IMR-90 (cell line): ENCODE measurements around the gene PTPN5. TPM values are rescaled to one million over a fixed set of nuclear protein-coding genes. Genes with fewer than 3 reads are reported as not detected.
"Not testable (repeated sequence)": the region's sequence is repeated elsewhere in the genome, so short reads cannot be mapped to it uniquely, and the experiment has no call there.

Experiments
- ATAC-seq: fragments of 200-7000 bp; cut with Tn5 transposase; 2 replicates; pipeline ENCODE4 v1.9.1; 2020; ENCODE audit warnings: low read depth, mild to moderate bottlenecking, moderate library complexity
- BruUV-seq: library from RNA; stranded (reverse); fragments of 400-500 nt; replicated peaks from 2 replicates; lab custom pipeline; 2021; lab: Mats Ljungman, UMichigan
- CTCF ChIA-PET: fragments of 300-600 bp; formaldehyde crosslinking; extraction: SDS; loops from one replicate; lab custom pipeline; 2021; ENCODE audit warnings: antibody characterized with exemption; lab: Yijun Ruan, JAX
- POLR2A ChIA-PET: fragments of 300-600 bp; sonication (Branson Sonifier 250); formaldehyde crosslinking; loops from one replicate; lab custom pipeline; 2022; ENCODE audit warnings: antibody characterized with exemption; ENCODE audit not compliant: unreplicated experiment; lab: Charles Lee
- DNase-seq: peaks from one replicate; pipeline ENCODE4 v3.0.0; 2013
- H2AFZ ChIP-seq: replicated peaks from 2 replicates; pipeline ENCODE3; 2013; ENCODE audit warnings: low read length, mild to moderate bottlenecking; ENCODE audit not compliant: poor library complexity
- H2AK5ac ChIP-seq: 2 replicates; pipeline ENCODE4 v1.6.1; 2013; ENCODE audit warnings: low read depth, low read length, inconsistent platforms
- H2AK9ac ChIP-seq: replicated peaks from 2 replicates; pipeline ENCODE3; 2013; ENCODE audit warnings: mild to moderate bottlenecking, low read depth, low read length, moderate library complexity; ENCODE audit not compliant: poor library complexity
- H2BK120ac ChIP-seq: 2 replicates; pipeline ENCODE4 v1.6.1; 2013; ENCODE audit warnings: low read depth, low read length, inconsistent platforms
- H2BK15ac ChIP-seq: 3 replicates; pipeline ENCODE4 v1.6.1; 2013; ENCODE audit warnings: low read depth, low read length, inconsistent platforms
- H2BK20ac ChIP-seq: 2 replicates; pipeline ENCODE4 v1.6.1; 2013; ENCODE audit warnings: low read depth, mild to moderate bottlenecking, inconsistent platforms, low read length, moderate library complexity
- H2BK5ac ChIP-seq: 2 replicates; pipeline ENCODE4 v1.6.1; 2013; ENCODE audit warnings: mild to moderate bottlenecking, low read depth, low read length, inconsistent platforms; ENCODE audit not compliant: poor library complexity, severe bottlenecking
- H3K14ac ChIP-seq: replicated peaks from 2 replicates; pipeline ENCODE4 v1.6.1; 2013; ENCODE audit warnings: low read depth, low read length, inconsistent platforms
- H3K18ac ChIP-seq: 2 replicates; pipeline ENCODE4 v1.6.1; 2013; ENCODE audit warnings: low read depth, low read length, control low read depth
- H3K23ac ChIP-seq: 2 replicates; pipeline ENCODE4 v1.6.1; 2013; ENCODE audit warnings: low read depth, low read length, inconsistent platforms
- H3K27ac ChIP-seq: 2 replicates; pipeline ENCODE4 v1.5.1; 2013; ENCODE audit warnings: mild to moderate bottlenecking, control low read depth, low read length; ENCODE audit not compliant: insufficient read depth
- H3K27me3 ChIP-seq: 2 replicates; pipeline ENCODE4 v1.6.1; 2013; ENCODE audit warnings: low read length; ENCODE audit not compliant: control insufficient read depth, insufficient read depth
- H3K36me3 ChIP-seq: 2 replicates; pipeline ENCODE4 v1.6.1; 2013; ENCODE audit warnings: low read length, mixed read lengths; ENCODE audit not compliant: control insufficient read depth, insufficient read depth
- H3K4ac ChIP-seq: 2 replicates; pipeline ENCODE4 v1.6.1; 2013; ENCODE audit warnings: low read depth, low read length, inconsistent platforms
- H3K4me1 ChIP-seq: 2 replicates; pipeline ENCODE4 v1.6.1; 2013; ENCODE audit warnings: low read length, mixed read lengths; ENCODE audit not compliant: control insufficient read depth, insufficient read depth
- H3K4me2 ChIP-seq: 2 replicates; pipeline ENCODE4 v1.6.1; 2013; ENCODE audit warnings: low read depth, mild to moderate bottlenecking, control low read depth, low read length, moderate library complexity
- H3K4me3 ChIP-seq: 2 replicates; pipeline ENCODE4 v1.5.1; 2013; ENCODE audit warnings: low read depth, mild to moderate bottlenecking, control low read depth, low read length, moderate library complexity; ENCODE audit not compliant: insufficient read depth
- H3K56ac ChIP-seq: 2 replicates; pipeline ENCODE4 v1.6.1; 2013; ENCODE audit warnings: low read length, inconsistent platforms; ENCODE audit not compliant: insufficient read depth; ENCODE audit errors: extremely low read depth
- H3K79me1 ChIP-seq, 2 experiments: 2 replicates each; pipeline ENCODE4 v1.6.1; 2013; ENCODE audit warnings: low read length in 2 of 2, inconsistent platforms in 1 of 2, low read depth in 1 of 2
- H3K9ac ChIP-seq: 2 replicates; pipeline ENCODE4 v1.6.1; 2013; ENCODE audit warnings: low read depth, low read length, control low read depth
- H3K9me1 ChIP-seq: 2 replicates; pipeline ENCODE4 v1.6.1; 2013; ENCODE audit warnings: low read length, inconsistent platforms; ENCODE audit not compliant: insufficient read depth
- H3K9me3 ChIP-seq: 2 replicates; pipeline ENCODE4 v1.6.1; 2013; ENCODE audit warnings: low read length; ENCODE audit not compliant: control insufficient read depth, insufficient read depth
- H4K20me1 ChIP-seq: 2 replicates; pipeline ENCODE4 v1.6.1; 2013; ENCODE audit warnings: low read length, inconsistent platforms; ENCODE audit not compliant: insufficient read depth
- H4K5ac ChIP-seq: 2 replicates; pipeline ENCODE4 v1.6.1; 2013; ENCODE audit warnings: mild to moderate bottlenecking, low read depth, low read length, control low read depth
- H4K8ac ChIP-seq, 2 experiments: 2 replicates each; pipeline ENCODE4 v1.6.1; 2013; ENCODE audit warnings: low read depth in 2 of 2, low read length in 2 of 2, control low read depth in 1 of 2, inconsistent platforms in 1 of 2
- H4K91ac ChIP-seq: 2 replicates; pipeline ENCODE4 v1.6.1; 2013; ENCODE audit warnings: low read depth, low read length, inconsistent platforms; ENCODE audit not compliant: insufficient read depth
- WGBS, 2 experiments: methylation state at CpG; one replicate each; pipeline versions ENCODE4 v1.1.5 to v1.1.7; 2013; ENCODE audit warnings: missing lambda C conversion rate in 2 of 2; ENCODE audit not compliant: insufficient read length in 1 of 2; ENCODE audit errors: extremely low coverage in 2 of 2; 5-methylcytosine and 5-hydroxymethylcytosine counted together
- dilution Hi-C: fragments of 300-500 bp; cut with HindIII; formaldehyde crosslinking; loops from one replicate; pipeline ENCODE4 v1.14.3; 2018; ENCODE audit warnings: low sequenced_read_pairs; ENCODE audit not compliant: unreplicated experiment
- in situ Hi-C: fragments of 300-500 bp; cut with MboI; formaldehyde crosslinking; loops from 3 replicates; pipeline ENCODE4 v1.14.3; 2019; ENCODE audit warnings: low sequenced_read_pairs, inconsistent platforms, mixed read lengths
- intact Hi-C: fragments of 100-400 bp; cut with micrococcal nuclease; formaldehyde crosslinking; loops from 2 replicates; pipeline ENCODE4 v1.10.0; 2022
- polyA plus RNA-seq, 3 experiments: library from polyadenylated mRNA; depleted of rRNA; stranded (reverse); fragments of >200 nt; gene quantifications; 2 replicates each; pipeline ENCODE4 v1.2.3, GENCODE V29; 2012; ENCODE audit warnings: low replicate concordance in 1 of 3
- total RNA-seq: library from RNA; depleted of rRNA; stranded (reverse); fragments of >200 nt; gene quantifications from 2 replicates; pipeline ENCODE4 v1.2.3, GENCODE V29; 2012; rRNA removed

The PTPN5 gene
- total and polyA plus RNA-seq, 2 of the 4 experiments (the other 2 are of a cell fraction): not detected

- CTCF ChIA-PET, H3K27ac ChIP-seq, H3K36me3 ChIP-seq, H4K8ac ChIP-seq, H3K27me3 ChIP-seq, DNase-seq, H2AK9ac ChIP-seq, H3K14ac ChIP-seq, H2BK5ac ChIP-seq, H3K18ac ChIP-seq, H3K9ac ChIP-seq, H2BK20ac ChIP-seq, H3K9me3 ChIP-seq, H3K23ac ChIP-seq, H4K20me1 ChIP-seq, H2AK5ac ChIP-seq, H2BK15ac ChIP-seq, in situ Hi-C loops, H3K56ac ChIP-seq, H4K5ac ChIP-seq, BruUV-seq, H2AFZ ChIP-seq, H3K4ac ChIP-seq, H3K9me1 ChIP-seq, POLR2A ChIA-PET, H3K4me3 ChIP-seq, ATAC-seq, H3K4me1 ChIP-seq, H3K79me1 ChIP-seq, H2BK120ac ChIP-seq, H3K4me2 ChIP-seq, dilution Hi-C loops, intact Hi-C loops, H4K91ac ChIP-seq: not testable (repeated sequence)
- WGBS, 2 experiments: no CpG with 5 or more reads among the region's 1 CpG
Observed at GRCh38 chr11:18681949-18682348, 109.6 kb downstream of the PTPN5 start.

Other genes with a start within 250 kb of the PTPN5 start
- 29.2 and 35.3 TPM in 2 replicates for gene UEVLD, start 203.1 kb downstream of the PTPN5 start, total RNA-seq
- 10.1 and 13.8 TPM in 2 replicates for gene UEVLD, start 203.1 kb downstream of the PTPN5 start, polyA plus RNA-seq (2012; rRNA removed)
- 1.1 TPM in 1 of 2 replicates, not detected in the other for gene MISFA, start 192.0 kb downstream of the PTPN5 start, total RNA-seq
- 0.38 and 0.69 TPM in 2 replicates for gene MISFA, start 192.0 kb downstream of the PTPN5 start, polyA plus RNA-seq (2012; rRNA removed)
- 35.8 and 36.6 TPM in 2 replicates for gene SPTY2D1, start 157.5 kb downstream of the PTPN5 start, total RNA-seq
- 10.3 and 12.4 TPM in 2 replicates for gene SPTY2D1, start 157.5 kb downstream of the PTPN5 start, polyA plus RNA-seq (2012; rRNA removed)
- gene TMEM86A, start 93.0 kb downstream of the PTPN5 start, total RNA-seq: 0.28 and 0.36 TPM in 2 replicates
- 0.30 and 0.31 TPM in 2 replicates for gene TMEM86A, start 93.0 kb downstream of the PTPN5 start, polyA plus RNA-seq (2012; rRNA removed)
- gene IGSF22, start 65.6 kb downstream of the PTPN5 start, total RNA-seq: not detected in 2 replicates
- not detected in 2 replicates for gene IGSF22, start 65.6 kb downstream of the PTPN5 start, polyA plus RNA-seq (2012; rRNA removed)
- gene MRGPRX1, start 147.6 kb upstream of the PTPN5 start, total RNA-seq: not detected in 2 replicates
- not detected in 2 replicates for gene MRGPRX1, start 147.6 kb upstream of the PTPN5 start, polyA plus RNA-seq (2012; rRNA removed)